Activated T-cell treated with anti-CD3 and anti-CD28 coated beads, Interleukin-2, amount 50 U/mL, for 24 hours (primary cell): Measurements from ENCODE around the gene COL4A1.

Source experiments
- DNase-seq: peaks from one replicate; pipeline ENCODE4 v3.0.0-alpha.2; 2020
- H3K27ac Mint-ChIP-seq: 2 replicates; pipeline ENCODE4 v1.8.0; 2020; ENCODE audit warnings: mild to moderate bottlenecking, mixed read lengths
- H3K27me3 Mint-ChIP-seq: 2 replicates; pipeline ENCODE4 v1.8.0; 2020; ENCODE audit warnings: mixed read lengths
- H3K36me3 Mint-ChIP-seq: 2 replicates; pipeline ENCODE4 v1.8.0; 2020; ENCODE audit warnings: low read depth, mixed read lengths
- H3K4me1 Mint-ChIP-seq: 2 replicates; pipeline ENCODE4 v1.8.0; 2020; ENCODE audit warnings: low read depth, mixed read lengths
- H3K4me3 Mint-ChIP-seq: 2 replicates; pipeline ENCODE4 v1.8.0; 2020; ENCODE audit warnings: mild to moderate bottlenecking, moderate library complexity, mixed read lengths
- H3K9me3 Mint-ChIP-seq: 2 replicates; pipeline ENCODE4 v1.8.0; 2020; ENCODE audit warnings: mixed read lengths

The COL4A1 gene

GRCh38 chr13:110301606-110302553 lies 5.1 kb downstream of the COL4A1 start:
- H3K27ac Mint-ChIP-seq = no peak overlapping the region
- H3K9me3 Mint-ChIP-seq = no peaks in the 10 kb centered on the region
- DNase-seq = no peak
- peaks cover 9% of the 10 kb centered on the region for H3K4me1 Mint-ChIP-seq
- no peaks in the 10 kb centered on the region for H3K36me3 Mint-ChIP-seq
- no peak overlapping the region for H3K4me3 Mint-ChIP-seq
- H3K27me3 Mint-ChIP-seq = peaks cover 75% of the 10 kb centered on the region

GRCh38 chr13:110301083-110301482 lies 5.9 kb downstream of the COL4A1 start:
- peaks cover 83% of the 10 kb centered on the region for H3K27me3 Mint-ChIP-seq
- no peak overlapping the region for H3K4me3 Mint-ChIP-seq

DNA sequence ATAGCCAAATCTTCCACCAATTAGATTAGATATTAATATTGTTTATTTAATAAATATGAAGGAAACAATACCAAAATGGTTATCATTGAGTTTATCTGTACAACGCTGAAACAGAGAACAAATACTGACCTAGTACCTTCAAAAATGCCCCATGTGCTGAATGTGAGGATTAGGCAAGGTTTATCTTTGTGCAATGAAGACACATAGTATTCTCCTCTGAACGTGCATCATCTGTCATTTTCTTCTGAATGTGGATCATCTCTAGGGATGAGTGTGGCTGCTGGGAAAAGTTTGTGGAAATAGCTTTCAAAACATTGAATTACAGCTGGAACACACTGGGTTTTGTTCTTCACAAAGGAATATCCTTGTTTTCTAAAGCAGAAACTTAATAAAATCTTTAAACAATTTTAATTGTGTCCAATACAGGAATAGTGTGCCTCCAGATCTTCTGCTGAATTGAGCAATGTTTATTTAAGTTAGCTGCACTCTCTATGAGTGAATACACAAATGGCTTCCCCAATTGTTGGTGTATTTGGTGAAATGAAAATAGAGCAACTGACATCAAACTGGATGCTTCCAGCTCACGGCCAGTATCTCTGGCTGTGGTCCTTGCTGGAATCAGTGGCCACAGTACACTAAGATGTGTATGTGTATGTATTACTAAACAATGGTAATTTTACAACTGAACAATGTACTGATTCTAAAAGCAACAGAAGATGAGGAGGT lies 6.7 kb downstream of the COL4A1 start:
- DNase-seq = no peak
- H3K9me3 Mint-ChIP-seq = no peaks in the 10 kb centered on the region
- peaks cover 7% of the 10 kb centered on the region for H3K4me1 Mint-ChIP-seq
- peaks cover 83% of the 10 kb centered on the region for H3K27me3 Mint-ChIP-seq
- no peak overlapping the region for H3K4me3 Mint-ChIP-seq
- H3K27ac Mint-ChIP-seq = no peak overlapping the region
- no peaks in the 10 kb centered on the region for H3K36me3 Mint-ChIP-seq

More at GRCh38 chr13:110301083-110301482, 5.9 kb downstream of the COL4A1 start:
- DNase-seq = no peak
- no peak overlapping the region for H3K27ac Mint-ChIP-seq
- H3K9me3 Mint-ChIP-seq = no peaks in the 10 kb centered on the region
- peaks cover 9% of the 10 kb centered on the region for H3K4me1 Mint-ChIP-seq
- no peaks in the 10 kb centered on the region for H3K36me3 Mint-ChIP-seq

- H3K27ac Mint-ChIP-seq = no peak overlapping the region
- no peak for DNase-seq
- H3K4me3 Mint-ChIP-seq = no peak overlapping the region
- H3K4me1 Mint-ChIP-seq = peaks cover 7% of the 10 kb centered on the region
- no peaks in the 10 kb centered on the region for H3K36me3 Mint-ChIP-seq
- H3K27me3 Mint-ChIP-seq = peaks cover 77% of the 10 kb centered on the region
- no peaks in the 10 kb centered on the region for H3K9me3 Mint-ChIP-seq
Measured at GRCh38 chr13:110299283-110299840, 7.6 kb downstream of the COL4A1 start.

- Mint-ChIP-seq H3K36me3 (no peaks in the 10 kb centered on the region), H3K4me3 (no peak overlapping the region), H3K27me3 (peaks cover 77% of the 10 kb centered on the region), H3K9me3 (no peaks in the 10 kb centered on the region), H3K27ac (no peak overlapping the region), H3K4me1 (peaks cover 7% of the 10 kb centered on the region)
- DNase-seq = peak; percentile 34
Measured at GRCh38 chr13:110298505-110299282, 8.3 kb downstream of the COL4A1 start.

- Mint-ChIP-seq H3K9me3 (no peaks in the 10 kb centered on the region), H3K27me3 (peaks cover 74% of the 10 kb centered on the region), H3K4me1 (peaks cover 7% of the 10 kb centered on the region), H3K36me3 (no peaks in the 10 kb centered on the region), H3K27ac (no peak overlapping the region), H3K4me3 (no peak overlapping the region)
- DNase-seq = no peak
Measured at GRCh38 chr13:110297766-110298504, 9.0 kb downstream of the COL4A1 start.

DNA sequence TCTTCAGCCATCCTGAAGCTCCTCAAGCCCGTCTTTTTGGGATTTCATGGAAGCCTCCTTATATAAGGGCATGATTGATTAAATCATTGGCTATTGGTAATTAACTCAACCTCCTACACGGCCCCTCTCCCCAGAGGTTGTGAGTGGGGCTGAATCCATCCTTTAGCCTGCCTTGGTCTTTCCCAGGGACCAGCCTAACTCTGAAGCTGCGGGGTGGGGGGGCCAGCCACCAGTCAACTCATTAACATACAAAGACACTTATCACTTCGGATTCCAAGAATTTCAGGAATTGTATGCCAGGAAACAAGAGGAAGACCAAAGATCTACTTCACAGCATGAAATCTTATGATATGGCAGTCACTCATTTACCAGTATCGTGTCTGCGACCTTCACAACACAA lies 9.9 kb downstream of the COL4A1 start:
- Mint-ChIP-seq H3K4me1 (peaks cover 7% of the 10 kb centered on the region), H3K27me3 (peaks cover 69% of the 10 kb centered on the region), H3K36me3 (no peaks in the 10 kb centered on the region), H3K9me3 (no peaks in the 10 kb centered on the region), H3K4me3 (no peak overlapping the region), H3K27ac (no peak overlapping the region)
- DNase-seq = no peak

DNA sequence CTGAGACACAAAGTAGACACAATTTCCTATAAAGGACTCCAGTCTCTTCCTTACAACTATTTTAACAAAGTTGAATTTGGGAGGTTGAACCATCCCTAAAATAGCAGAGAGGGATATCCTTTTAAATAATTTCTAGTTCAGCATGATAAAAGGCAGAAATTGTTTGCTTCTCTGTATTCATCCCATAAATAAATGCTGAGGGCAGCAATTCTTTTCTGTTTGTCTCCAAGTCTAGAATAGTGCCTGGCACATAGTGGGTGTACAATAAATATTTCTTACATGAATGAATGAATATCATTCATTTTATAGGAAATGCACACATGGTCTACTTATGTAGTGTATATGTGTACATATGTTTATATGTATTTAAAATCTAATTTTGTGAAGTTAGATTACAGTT lies 12.3 kb downstream of the COL4A1 start:
- DNase-seq = no peak
- peaks cover 7% of the 10 kb centered on the region for H3K4me1 Mint-ChIP-seq
- no peak overlapping the region for H3K27ac Mint-ChIP-seq

DNA sequence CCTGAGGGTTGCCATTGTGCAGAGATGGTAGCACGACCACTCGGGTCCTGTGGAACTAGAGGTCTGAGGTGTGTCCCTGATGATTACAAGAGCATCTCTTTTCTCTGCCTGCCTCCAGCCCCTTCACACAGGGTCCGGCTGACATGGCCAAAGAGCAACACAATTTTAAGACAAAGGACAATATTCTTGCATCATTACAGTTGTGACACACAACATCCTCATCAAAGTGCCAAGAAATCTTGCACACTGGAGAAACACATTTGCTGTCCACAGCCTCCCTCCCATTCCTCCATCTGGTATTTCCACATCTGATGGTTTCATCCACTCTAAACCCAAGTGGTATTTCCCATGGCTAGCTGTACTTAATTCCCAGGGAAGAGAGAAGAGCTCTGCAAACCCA lies 12.8 kb downstream of the COL4A1 start:
- no peaks in the 10 kb centered on the region for H3K9me3 Mint-ChIP-seq
- no peak overlapping the region for H3K27ac Mint-ChIP-seq
- no peak overlapping the region for H3K4me3 Mint-ChIP-seq
- H3K4me1 Mint-ChIP-seq = peaks cover 7% of the 10 kb centered on the region
- H3K27me3 Mint-ChIP-seq = peaks cover 65% of the 10 kb centered on the region
- DNase-seq = no peak
- H3K36me3 Mint-ChIP-seq = no peaks in the 10 kb centered on the region

More for the DNA sequence above, 12.3 kb downstream of the COL4A1 start:
- H3K9me3 Mint-ChIP-seq = no peaks in the 10 kb centered on the region
- H3K36me3 Mint-ChIP-seq = no peaks in the 10 kb centered on the region
- peaks cover 68% of the 10 kb centered on the region for H3K27me3 Mint-ChIP-seq
- no peak overlapping the region for H3K4me3 Mint-ChIP-seq

- Mint-ChIP-seq H3K4me1 (peaks cover 5% of the 10 kb centered on the region), H3K9me3 (no peaks in the 10 kb centered on the region), H3K27ac (no peak overlapping the region), H3K36me3 (no peaks in the 10 kb centered on the region), H3K27me3 (peaks cover 60% of the 10 kb centered on the region), H3K4me3 (no peak overlapping the region)
- no peak for DNase-seq
Measured at GRCh38 chr13:110293649-110294048, 13.3 kb downstream of the COL4A1 start.

DNA sequence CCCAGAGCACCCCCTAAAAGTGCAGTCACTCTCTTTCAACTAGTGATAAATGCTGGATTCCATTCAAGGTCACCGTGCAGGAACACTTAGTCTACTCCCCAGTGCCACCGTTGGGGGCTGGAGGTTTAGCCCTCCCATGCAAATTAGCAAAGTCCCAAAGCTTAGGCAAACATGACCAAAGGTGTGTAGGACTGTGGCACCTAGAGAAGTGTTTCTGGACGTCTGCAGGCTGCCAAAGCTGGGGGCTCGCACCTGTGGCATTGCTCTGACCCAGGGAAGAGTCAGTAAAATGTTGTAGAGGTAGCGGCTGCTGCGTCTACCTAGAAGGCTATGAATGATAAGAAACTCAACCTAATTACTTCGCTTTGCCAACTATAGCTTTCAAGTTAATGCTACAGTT lies 13.9 kb downstream of the COL4A1 start:
- Mint-ChIP-seq H3K4me3 (no peak overlapping the region), H3K36me3 (no peaks in the 10 kb centered on the region), H3K4me1 (no peaks in the 10 kb centered on the region), H3K27ac (no peak overlapping the region), H3K27me3 (peaks cover 54% of the 10 kb centered on the region), H3K9me3 (no peaks in the 10 kb centered on the region)
- DNase-seq = no peak

- H3K4me3 Mint-ChIP-seq = no peak overlapping the region
- no peak for DNase-seq
- no peaks in the 10 kb centered on the region for H3K9me3 Mint-ChIP-seq
- peaks cover 51% of the 10 kb centered on the region for H3K27me3 Mint-ChIP-seq
- no peaks in the 10 kb centered on the region for H3K36me3 Mint-ChIP-seq
- H3K27ac Mint-ChIP-seq = no peak overlapping the region
- H3K4me1 Mint-ChIP-seq = no peaks in the 10 kb centered on the region
Measured at GRCh38 chr13:110291286-110291685, 15.7 kb downstream of the COL4A1 start.

- no peak for DNase-seq
- Mint-ChIP-seq H3K27me3 (peaks cover 46% of the 10 kb centered on the region), H3K36me3 (no peaks in the 10 kb centered on the region), H3K27ac (no peak overlapping the region), H3K4me1 (no peaks in the 10 kb centered on the region), H3K4me3 (no peak overlapping the region), H3K9me3 (no peaks in the 10 kb centered on the region)
Measured at GRCh38 chr13:110290826-110291225, 16.1 kb downstream of the COL4A1 start.

DNA sequence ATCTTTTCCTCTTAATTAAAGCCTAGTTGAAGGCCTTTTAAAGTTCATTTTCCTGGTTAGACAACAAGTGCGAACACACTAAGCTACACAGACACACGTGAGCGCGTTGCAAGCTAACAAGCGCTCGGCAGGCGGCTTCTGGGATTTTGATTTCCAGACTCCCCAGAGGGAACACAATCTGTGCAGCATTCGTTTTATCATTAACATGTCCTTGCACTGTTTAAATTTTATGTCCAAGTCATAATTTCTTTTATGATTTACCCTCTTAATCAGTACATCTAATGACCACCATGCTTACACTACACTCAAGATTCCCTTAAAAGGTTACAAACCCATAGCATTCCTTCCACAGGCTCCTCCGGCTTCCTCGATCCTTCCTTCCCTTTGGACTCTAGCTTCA lies 16.8 kb downstream of the COL4A1 start:
- Mint-ChIP-seq H3K4me3 (no peak overlapping the region), H3K27me3 (peaks cover 41% of the 10 kb centered on the region), H3K36me3 (no peaks in the 10 kb centered on the region), H3K4me1 (no peaks in the 10 kb centered on the region), H3K9me3 (no peaks in the 10 kb centered on the region), H3K27ac (no peak overlapping the region)
- DNase-seq = no peak
